Natural killer cell (primary cell): ENCODE data around the gene LHPP. TPM values are rescaled to one million over a fixed set of nuclear protein-coding genes. Genes with fewer than 3 reads are reported as not detected.
A peak's percentile ranks its signal among the peaks of the same experiment; 100 is the strongest.

Source experiments
- ATAC-seq, 3 donors: fragments of 150-1000 bp in 2 of 3; fragments of 200-7000 bp in 1 of 3; cut with Tn5 transposase; 1 replicate in 1 of 3; 2 replicates in 2 of 3; pipeline ENCODE4 v1.10.0; 2021; ENCODE audit warnings: mild to moderate bottlenecking in 2 of 3, moderate library complexity in 2 of 3
- DNase-seq, 2 donors: peaks; one replicate each; pipeline versions ENCODE4 v3.0.0 to v3.0.0-alpha.2; 2013 to 2021; ENCODE audit warnings: mixed read lengths in 1 of 2
- H3K27ac ChIP-seq: one replicate; pipeline ENCODE4 v1.5.1; 2013; ENCODE audit warnings: mild to moderate bottlenecking, low read length
- H3K27me3 ChIP-seq: one replicate; pipeline ENCODE4 v1.6.1; 2013; ENCODE audit warnings: low read length; ENCODE audit not compliant: control insufficient read depth, insufficient read depth
- H3K36me3 ChIP-seq: one replicate; pipeline ENCODE4 v1.6.1; 2013; ENCODE audit warnings: low read length; ENCODE audit not compliant: control insufficient read depth, insufficient read depth
- H3K4me1 ChIP-seq: one replicate; pipeline ENCODE4 v1.6.1; 2013; ENCODE audit warnings: low read length; ENCODE audit not compliant: control insufficient read depth, insufficient read depth
- H3K4me3 ChIP-seq: one replicate; pipeline ENCODE4 v1.5.1; 2013; ENCODE audit warnings: low read length
- H3K9me3 ChIP-seq: one replicate; pipeline ENCODE4 v1.6.1; 2013; ENCODE audit warnings: low read length; ENCODE audit not compliant: control insufficient read depth, insufficient read depth
- H3K27ac Mint-ChIP-seq, 2 donors: one replicate each; pipeline ENCODE4 v1.8.0; 2022; ENCODE audit warnings: mild to moderate bottlenecking in 2 of 2, mixed read lengths in 2 of 2, moderate library complexity in 1 of 2
- H3K27me3 Mint-ChIP-seq, 2 donors: one replicate each; pipeline ENCODE4 v1.8.0; 2022; ENCODE audit warnings: low read depth in 2 of 2, mixed read lengths in 2 of 2
- H3K36me3 Mint-ChIP-seq: one replicate; pipeline ENCODE4 v1.8.0; 2022; ENCODE audit warnings: mixed read lengths
- H3K4me1 Mint-ChIP-seq, 2 donors: one replicate each; pipeline ENCODE4 v1.8.0; 2022; ENCODE audit warnings: mixed read lengths in 2 of 2
- H3K4me3 Mint-ChIP-seq: one replicate; pipeline ENCODE4 v1.8.0; 2022; ENCODE audit warnings: mild to moderate bottlenecking, moderate library complexity, mixed read lengths
- H3K9me3 Mint-ChIP-seq, 2 donors: one replicate each; pipeline ENCODE4 v1.8.0; 2022; ENCODE audit warnings: mixed read lengths in 2 of 2
- CTCF ChIP-seq: fragments of 200-600 bp; IDR thresholded peaks from one replicate; pipeline ENCODE4 v1.8.0; 2022; ENCODE audit warnings: antibody characterized with exemption
- WGBS: methylation state at CpG from one replicate; pipeline ENCODE4 v1.1.7; 2013; ENCODE audit warnings: missing lambda C conversion rate; ENCODE audit not compliant: insufficient coverage; 5-methylcytosine and 5-hydroxymethylcytosine counted together
- intact Hi-C: fragments of 100-400 bp; cut with micrococcal nuclease; formaldehyde crosslinking; loops from one replicate; pipeline ENCODE4 v1.14.2; 2022
- total RNA-seq, 4 donors: library from RNA; stranded (reverse); fragments of 120-200 nt in 1 of 4; gene quantifications; one replicate each; pipeline versions ENCODE4 v1.2.3 to v1.2.4, GENCODE V29; 2013 to 2022

Gene LHPP
- total RNA-seq, 3 donors from 2014 or later (not counting 1 experiment from before 2014, with no cell fraction given) = 12.3 to 19.3 (median 14.8) TPM

DNA sequence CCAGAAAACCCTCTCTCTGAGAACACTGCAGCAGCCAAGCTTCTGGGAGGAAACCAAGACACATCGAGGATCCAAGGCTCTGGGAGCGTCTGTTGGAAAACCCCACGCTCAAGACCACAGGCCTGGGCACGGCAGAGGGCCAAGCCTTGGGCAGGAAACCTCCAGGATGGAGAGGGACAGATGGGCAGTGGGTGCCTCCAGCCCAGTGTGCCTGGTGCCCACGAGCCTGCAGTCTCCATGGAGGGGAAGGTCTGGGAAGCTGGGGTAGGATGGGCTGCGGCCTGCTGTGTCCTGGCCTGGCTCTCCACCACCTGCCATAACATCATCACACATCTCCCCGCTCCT lies 186.5 kb downstream of the LHPP start:
- 33% methylated on average over 6 of the region's 7 CpGs for WGBS
- H3K4me3 ChIP-seq = no peak overlapping the region
- intact Hi-C loops = no loop called here
- no peaks in the 10 kb centered on the region for H3K27me3 Mint-ChIP-seq
- H3K9me3 Mint-ChIP-seq = no peaks in the 10 kb centered on the region
- peaks cover 99% of the 10 kb centered on the region for H3K4me1 ChIP-seq
- peak overlapping the region; percentile 84 for H3K27ac ChIP-seq
- no peak for TF ChIP-seq CTCF
- H3K27me3 ChIP-seq = no peaks in the 10 kb centered on the region
- peaks cover 56 to 94% of the 10 kb centered on the region in 2 donors for H3K4me1 Mint-ChIP-seq
- no peaks in the 10 kb centered on the region for H3K36me3 Mint-ChIP-seq
- H3K4me3 Mint-ChIP-seq = peak overlapping the region; percentile 77
- no peaks in the 10 kb centered on the region for H3K9me3 ChIP-seq
- H3K36me3 ChIP-seq = no peaks in the 10 kb centered on the region
- H3K27ac Mint-ChIP-seq = peak overlapping the region; percentile 97 to 99
- DNase-seq = no peak
- ATAC-seq = no peak

- peak overlapping the region; percentile 84 for H3K27ac ChIP-seq
- ATAC-seq (peak; percentile 14 to 35 (median 31)), DNase-seq (peak; percentile 57 to 82)
- peaks cover 50 to 92% of the 10 kb centered on the region in 2 donors for H3K4me1 Mint-ChIP-seq
- no peaks in the 10 kb centered on the region for H3K9me3 Mint-ChIP-seq
- no peaks in the 10 kb centered on the region for H3K9me3 ChIP-seq
- H3K4me3 ChIP-seq = no peak overlapping the region
- 8% methylated on average over 9 of the region's 9 CpGs for WGBS
- H3K36me3 ChIP-seq = no peaks in the 10 kb centered on the region
- H3K27me3 Mint-ChIP-seq = no peaks in the 10 kb centered on the region
- H3K36me3 Mint-ChIP-seq = no peaks in the 10 kb centered on the region
- peak overlapping the region; percentile 69 for H3K4me3 Mint-ChIP-seq
- no peaks in the 10 kb centered on the region for H3K27me3 ChIP-seq
- intact Hi-C loops = no loop called here
- peaks cover 100% of the 10 kb centered on the region for H3K4me1 ChIP-seq
- peak overlapping the region; percentile 97 to 99 for H3K27ac Mint-ChIP-seq
- no peak for TF ChIP-seq CTCF
These were observed 187.1 kb downstream of the LHPP start for GRCh38 chr10:124648738-124649137.

DNA sequence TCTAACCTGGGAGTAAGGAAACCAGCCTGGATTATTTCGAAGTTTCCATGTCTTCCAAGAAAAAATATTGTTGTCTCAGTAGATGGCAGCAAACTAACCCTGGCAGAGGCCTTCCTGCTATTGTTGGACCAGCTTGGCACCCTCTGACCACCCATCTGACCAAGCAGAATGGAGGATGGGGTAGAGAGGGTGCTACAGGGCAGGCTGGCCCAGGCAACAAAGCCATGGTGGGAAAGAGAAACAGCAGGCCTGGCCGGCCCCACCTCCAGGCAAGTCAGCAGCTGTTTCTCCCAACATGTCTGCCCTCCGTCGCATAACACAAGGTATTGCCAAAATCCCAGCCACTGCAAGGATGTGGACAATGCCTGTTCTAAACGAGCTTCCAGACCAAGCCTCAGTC lies 187.6 kb downstream of the LHPP start:
- H3K4me3 ChIP-seq = no peak overlapping the region
- intact Hi-C loops = no loop called here
- TF ChIP-seq CTCF = no peak
- ATAC-seq (no peak), DNase-seq (no peak)
- Mint-ChIP-seq H3K4me1 (peaks cover 50 to 87% of the 10 kb centered on the region in 2 donors), H3K4me3 (peak overlapping the region; percentile 69), H3K27me3 (no peaks in the 10 kb centered on the region), H3K27ac (peak overlapping the region; percentile 97 to 99), H3K36me3 (no peaks in the 10 kb centered on the region), H3K9me3 (no peaks in the 10 kb centered on the region)
- 64% methylated on average over 5 of the region's 5 CpGs for WGBS
- peaks cover 100% of the 10 kb centered on the region for H3K4me1 ChIP-seq
- no peaks in the 10 kb centered on the region for H3K9me3 ChIP-seq
- H3K36me3 ChIP-seq = no peaks in the 10 kb centered on the region
- peak overlapping the region; percentile 84 for H3K27ac ChIP-seq
- no peaks in the 10 kb centered on the region for H3K27me3 ChIP-seq

- no peaks in the 10 kb centered on the region for H3K9me3 Mint-ChIP-seq
- intact Hi-C loops = loop anchor here (1.0 to 10.0 kb wide), 9 partner anchors 9 to 875 kb away; no protein-coding TSS in a partner anchor
- H3K9me3 ChIP-seq = no peaks in the 10 kb centered on the region
- H3K4me1 Mint-ChIP-seq = peaks cover 50 to 87% of the 10 kb centered on the region in 2 donors
- H3K36me3 Mint-ChIP-seq = no peaks in the 10 kb centered on the region
- 61% methylated on average over 12 of the region's 12 CpGs for WGBS
- peak overlapping the region; percentile 84 for H3K27ac ChIP-seq
- H3K4me3 Mint-ChIP-seq = peak overlapping the region; percentile 90
- H3K4me3 ChIP-seq = no peak overlapping the region
- TF ChIP-seq CTCF = no peak
- H3K27ac Mint-ChIP-seq = peak overlapping the region; percentile 97 to 99
- H3K27me3 Mint-ChIP-seq = no peaks in the 10 kb centered on the region
- DNase-seq (peak; percentile 70 to 81), ATAC-seq (peak; percentile 63 to 80 (median 76))
- peaks cover 100% of the 10 kb centered on the region for H3K4me1 ChIP-seq
- H3K27me3 ChIP-seq = no peaks in the 10 kb centered on the region
- H3K36me3 ChIP-seq = peaks cover 2% of the 10 kb centered on the region
These were observed 188.6 kb downstream of the LHPP start for GRCh38 chr10:124650263-124650662.
